Measurements from ENCODE around the gene YY1AP1.
"Not testable (repeated sequence)": the region's sequence is repeated elsewhere in the genome, so short reads cannot be mapped to it uniquely, and the experiment has no call there.

- TF ChIP-seq, protein P1, sequence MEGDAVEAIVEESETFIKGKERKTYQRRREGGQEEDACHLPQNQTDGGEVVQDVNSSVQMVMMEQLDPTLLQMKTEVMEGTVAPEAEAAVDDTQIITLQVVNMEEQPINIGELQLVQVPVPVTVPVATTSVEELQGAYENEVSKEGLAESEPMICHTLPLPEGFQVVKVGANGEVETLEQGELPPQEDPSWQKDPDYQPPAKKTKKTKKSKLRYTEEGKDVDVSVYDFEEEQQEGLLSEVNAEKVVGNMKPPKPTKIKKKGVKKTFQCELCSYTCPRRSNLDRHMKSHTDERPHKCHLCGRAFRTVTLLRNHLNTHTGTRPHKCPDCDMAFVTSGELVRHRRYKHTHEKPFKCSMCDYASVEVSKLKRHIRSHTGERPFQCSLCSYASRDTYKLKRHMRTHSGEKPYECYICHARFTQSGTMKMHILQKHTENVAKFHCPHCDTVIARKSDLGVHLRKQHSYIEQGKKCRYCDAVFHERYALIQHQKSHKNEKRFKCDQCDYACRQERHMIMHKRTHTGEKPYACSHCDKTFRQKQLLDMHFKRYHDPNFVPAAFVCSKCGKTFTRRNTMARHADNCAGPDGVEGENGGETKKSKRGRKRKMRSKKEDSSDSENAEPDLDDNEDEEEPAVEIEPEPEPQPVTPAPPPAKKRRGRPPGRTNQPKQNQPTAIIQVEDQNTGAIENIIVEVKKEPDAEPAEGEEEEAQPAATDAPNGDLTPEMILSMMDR (IDR thresholded peaks at IDR 0.05): not testable (repeated sequence)
- TF ChIP-seq POLR2AphosphoS5 (IDR thresholded peaks at IDR 0.05; ENCODE audit: insufficient read depth in 1 of 2, low read depth in 1 of 2); POLR2A (IDR thresholded peaks at IDR 0.05): not testable (repeated sequence)
Measured at GRCh38 chr1:155678992-155679391, 9.6 kb downstream of the YY1AP1 start.

Data from vagina (tissue), 2 donors.